ENCODE measurements around the gene ATP2C2. TPM values are rescaled to one million over a fixed set of nuclear protein-coding genes. Genes with fewer than 3 reads are reported as not detected.
A peak's percentile ranks its signal among the peaks of the same experiment; 100 is the strongest.

The ATP2C2 gene
- total RNA-seq, 2 experiments from 2014 or later = not detected

DNA sequence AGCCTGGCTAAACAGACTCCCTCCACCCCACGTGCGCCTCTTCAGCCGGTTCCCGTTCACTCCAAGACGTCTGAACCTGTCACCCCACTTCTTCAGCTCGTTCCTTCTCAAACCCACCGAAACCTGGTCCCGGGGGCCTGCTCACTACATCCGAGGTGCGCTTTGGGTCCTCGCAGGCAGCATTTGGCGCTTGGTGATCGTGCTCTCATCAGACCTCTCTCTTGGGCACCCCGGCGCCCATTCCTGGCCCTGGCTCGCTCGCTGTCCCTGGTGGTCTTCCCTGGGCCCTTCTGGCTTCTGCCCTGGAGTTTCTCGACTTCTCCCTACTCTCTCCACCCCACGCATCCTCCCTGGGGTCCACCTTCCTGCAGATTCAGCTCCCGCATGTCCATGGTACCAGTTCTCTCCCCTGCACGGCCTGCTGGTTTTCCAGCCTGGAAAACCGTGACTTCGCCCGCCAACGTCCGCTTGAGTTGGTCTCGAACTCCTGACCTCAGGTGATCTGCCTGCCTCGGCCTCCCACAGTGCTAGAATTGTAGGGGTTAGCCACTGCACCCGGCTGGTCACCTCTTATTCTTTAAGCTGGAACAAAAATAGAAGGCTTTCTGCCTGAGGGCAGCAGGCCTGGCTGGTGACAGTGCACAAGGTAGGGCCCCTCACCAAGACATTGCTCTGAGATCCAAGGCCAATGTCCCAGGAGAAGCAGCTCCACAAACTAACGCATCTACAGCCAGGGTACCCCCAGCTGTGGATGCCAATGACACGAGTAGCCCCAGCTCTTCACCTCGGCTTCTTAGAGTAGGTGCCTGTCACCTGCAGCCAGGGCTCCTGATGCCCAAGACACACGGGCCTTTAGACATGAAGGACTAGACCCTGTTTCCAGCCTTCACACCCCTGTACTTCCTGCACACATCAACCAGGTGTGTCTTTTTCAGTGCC is 137.2 kb downstream of the ATP2C2 start:
- ATAC-seq = no peak
- H3K9me3 Mint-ChIP-seq (ENCODE audit: insufficient read depth) = no peaks in the 10 kb centered on the region
- no peak for DNase-seq
- H3K4me1 Mint-ChIP-seq (ENCODE audit: low read depth) = peaks cover 62% of the 10 kb centered on the region
- peak overlapping the region; percentile 82 for H3K4me3 Mint-ChIP-seq
- H3K27ac Mint-ChIP-seq = peak overlapping the region; percentile 86
- H3K27me3 Mint-ChIP-seq (ENCODE audit: low read depth) = no peaks in the 10 kb centered on the region
- ChIA-PET POLR2A (interaction anchor here (0.6 to 1.8 kb wide), 10 partner anchors 11 to 244 kb away, joined by 3 to 9 read pairs (median 3); no protein-coding TSS in a partner anchor), CTCF (interaction anchor here (0.7 to 12.3 kb wide), 31 partner anchors 7 to 594 kb away, joined by 3 to 172 read pairs (median 5); partner anchors contain the start of gene TAF1C)
- peaks cover 30% of the 10 kb centered on the region for H3K36me3 Mint-ChIP-seq (ENCODE audit: low read depth)

GRCh38 chr16:84507011-84507982 is 139.0 kb downstream of the ATP2C2 start:
- Mint-ChIP-seq H3K27me3 (ENCODE audit: low read depth) (no peaks in the 10 kb centered on the region), H3K36me3 (ENCODE audit: low read depth) (peaks cover 39% of the 10 kb centered on the region), H3K4me1 (ENCODE audit: low read depth) (peaks cover 80% of the 10 kb centered on the region), H3K9me3 (ENCODE audit: insufficient read depth) (no peaks in the 10 kb centered on the region), H3K4me3 (peak overlapping the region; percentile 61), H3K27ac (peak overlapping the region; percentile 53)
- ATAC-seq = no peak
- DNase-seq = peak; percentile 53
- POLR2A ChIA-PET = interaction anchor here (1.0 to 1.8 kb wide), 4 partner anchors 11 to 111 kb away, joined by 3 to 9 read pairs (median 3); partner anchors contain the start of gene COTL1
- CTCF ChIA-PET = interaction anchor here (0.7 to 12.3 kb wide), 31 partner anchors 8 to 321 kb away, joined by 3 to 172 read pairs (median 6); partner anchors contain the start of genes KLHL36 and TAF1C

DNA sequence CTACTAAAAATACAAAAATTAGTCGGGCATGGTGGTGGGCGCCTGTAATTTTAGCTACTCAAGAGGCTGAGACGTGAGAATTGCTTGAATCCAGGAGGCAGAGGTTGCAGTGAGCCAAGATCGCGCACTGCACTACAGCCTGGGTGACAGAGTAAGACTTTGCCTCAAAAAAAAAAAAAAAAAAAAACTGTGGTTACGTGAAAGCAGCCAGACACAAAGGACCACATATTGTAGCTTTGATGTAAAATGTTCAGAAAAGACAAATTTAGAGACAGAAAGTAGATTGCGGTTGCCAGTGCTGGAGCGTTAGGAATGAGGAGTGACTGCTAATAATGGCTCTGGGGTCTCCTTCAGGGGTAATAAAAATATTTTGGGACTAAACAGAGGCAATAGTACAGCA is 140.2 kb downstream of the ATP2C2 start:
- peak; percentile 17 for ATAC-seq
- peak; percentile 58 for DNase-seq
- Mint-ChIP-seq H3K27me3 (ENCODE audit: low read depth) (no peaks in the 10 kb centered on the region), H3K27ac (peak overlapping the region; percentile 53), H3K9me3 (ENCODE audit: insufficient read depth) (no peaks in the 10 kb centered on the region), H3K4me3 (peak overlapping the region; percentile 24), H3K36me3 (ENCODE audit: low read depth) (peaks cover 42% of the 10 kb centered on the region), H3K4me1 (ENCODE audit: low read depth) (peaks cover 88% of the 10 kb centered on the region)
- ChIA-PET POLR2A (no interaction called here), CTCF (interaction anchor here (0.7 to 12.3 kb wide), 8 partner anchors 11 to 228 kb away, joined by 3 to 172 read pairs (median 14); partner anchors contain the start of gene KLHL36)

DNA sequence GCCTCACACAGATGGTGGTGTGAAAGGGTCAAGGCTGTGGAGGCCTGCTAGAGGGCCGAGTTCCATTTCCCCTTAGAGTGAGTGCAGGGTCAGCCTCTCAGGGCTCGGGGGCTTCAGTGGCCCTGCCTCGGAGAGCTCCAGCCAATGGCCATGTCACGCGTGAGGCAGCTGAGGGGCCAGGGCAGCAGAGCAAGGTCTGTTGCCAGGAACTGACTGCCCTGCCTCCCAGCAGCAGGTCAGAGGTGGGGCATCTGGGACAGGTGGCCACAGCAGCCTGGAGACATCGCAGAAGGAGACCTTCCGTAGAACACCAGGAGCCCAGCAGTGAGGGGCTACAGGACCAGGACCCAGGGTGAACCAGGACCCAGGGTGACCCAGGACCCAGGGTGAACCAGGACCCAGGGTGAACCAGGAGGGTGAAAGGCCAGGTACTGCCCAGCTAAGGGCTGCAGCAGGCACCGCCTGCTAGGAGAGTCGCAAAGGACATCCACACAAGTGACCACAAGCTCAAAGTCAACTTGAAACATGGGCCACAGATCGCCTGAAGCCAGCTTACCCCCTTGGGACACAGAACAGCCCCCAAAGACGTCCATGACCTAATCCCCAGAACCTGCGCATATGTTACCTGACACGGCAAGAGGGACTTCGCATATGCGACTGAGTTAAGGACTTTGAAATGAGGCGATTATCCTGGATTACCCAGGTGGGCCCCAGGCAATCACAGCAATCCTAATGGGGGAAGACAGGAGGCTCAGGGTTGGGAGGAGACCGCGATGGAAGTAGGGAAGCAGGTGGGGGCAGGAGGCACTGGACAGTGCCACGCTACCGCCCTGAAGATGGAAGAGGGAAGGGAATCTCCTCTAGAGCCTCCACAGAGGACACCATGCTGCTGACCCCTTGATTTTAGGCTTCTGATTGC is 141.0 kb downstream of the ATP2C2 start:
- no peak for DNase-seq
- Mint-ChIP-seq H3K27me3 (ENCODE audit: low read depth) (no peaks in the 10 kb centered on the region), H3K36me3 (ENCODE audit: low read depth) (peaks cover 46% of the 10 kb centered on the region), H3K4me1 (ENCODE audit: low read depth) (peaks cover 93% of the 10 kb centered on the region), H3K9me3 (ENCODE audit: insufficient read depth) (no peaks in the 10 kb centered on the region), H3K4me3 (no peak overlapping the region), H3K27ac (peak overlapping the region; percentile 18)
- ChIA-PET POLR2A (no interaction called here), CTCF (interaction anchor here (1.0 to 12.3 kb wide), 6 partner anchors 11 to 163 kb away, joined by 3 to 172 read pairs (median 34); no protein-coding TSS in a partner anchor)
- no peak for ATAC-seq

- peak overlapping the region; percentile 55 for H3K4me3 Mint-ChIP-seq
- CTCF ChIA-PET = interaction anchor here (0.7 to 12.3 kb wide), 31 partner anchors 9 to 279 kb away, joined by 3 to 172 read pairs (median 4); no protein-coding TSS in a partner anchor
Measured at GRCh38 chr16:84511180-84511800, 143.0 kb downstream of the ATP2C2 start.

GRCh38 chr16:84511831-84512230 is 143.5 kb downstream of the ATP2C2 start:
- ChIA-PET CTCF (interaction anchor here (0.7 to 12.3 kb wide), 11 partner anchors 16 to 227 kb away, joined by 3 to 172 read pairs (median 4); no protein-coding TSS in a partner anchor), POLR2A (interaction anchor here (0.8 to 1.9 kb wide), 6 partner anchors 38 to 111 kb away, joined by 3 to 8 read pairs (median 3); partner anchors contain the start of gene COTL1)
- DNase-seq = no peak
- Mint-ChIP-seq H3K27ac (peak overlapping the region; percentile 88), H3K36me3 (ENCODE audit: low read depth) (peaks cover 60% of the 10 kb centered on the region), H3K4me3 (no peak overlapping the region), H3K27me3 (ENCODE audit: low read depth) (no peaks in the 10 kb centered on the region), H3K4me1 (ENCODE audit: low read depth) (peaks cover 93% of the 10 kb centered on the region), H3K9me3 (ENCODE audit: insufficient read depth) (no peaks in the 10 kb centered on the region)
- ATAC-seq = no peak

More at GRCh38 chr16:84511180-84511800, 143.0 kb downstream of the ATP2C2 start:
- H3K27me3 Mint-ChIP-seq (ENCODE audit: low read depth) = no peaks in the 10 kb centered on the region
- H3K4me1 Mint-ChIP-seq (ENCODE audit: low read depth) = peaks cover 91% of the 10 kb centered on the region
- H3K36me3 Mint-ChIP-seq (ENCODE audit: low read depth) = peaks cover 55% of the 10 kb centered on the region
- no peaks in the 10 kb centered on the region for H3K9me3 Mint-ChIP-seq (ENCODE audit: insufficient read depth)
- peak; percentile 89 for DNase-seq
- ATAC-seq = no peak
- H3K27ac Mint-ChIP-seq = peak overlapping the region; percentile 88
- POLR2A ChIA-PET = interaction anchor here (0.6 to 1.9 kb wide), 7 partner anchors 22 to 111 kb away, joined by 3 to 8 read pairs (median 3); partner anchors contain the start of gene COTL1

- peaks cover 64% of the 10 kb centered on the region for H3K36me3 Mint-ChIP-seq (ENCODE audit: low read depth)
- H3K9me3 Mint-ChIP-seq (ENCODE audit: insufficient read depth) = no peaks in the 10 kb centered on the region
- peaks cover 92% of the 10 kb centered on the region for H3K4me1 Mint-ChIP-seq (ENCODE audit: low read depth)
- no peaks in the 10 kb centered on the region for H3K27me3 Mint-ChIP-seq (ENCODE audit: low read depth)
- peak overlapping the region; percentile 16 for H3K4me3 Mint-ChIP-seq
- no peak for ATAC-seq
- POLR2A ChIA-PET = interaction anchor here (0.8 to 3.0 kb wide), 2 partner anchors 36 to 94 kb away, joined by 5 to 14 read pairs; no protein-coding TSS in a partner anchor
- H3K27ac Mint-ChIP-seq = peak overlapping the region; percentile 98
- DNase-seq = no peak
- CTCF ChIA-PET = interaction anchor here (1.3 to 12.3 kb wide), 6 partner anchors 38 to 213 kb away, joined by 3 to 172 read pairs (median 5); partner anchors contain the start of gene COTL1
Measured at GRCh38 chr16:84513123-84513522, 144.8 kb downstream of the ATP2C2 start.

- DNase-seq (no peak), ATAC-seq (no peak)
- ChIA-PET CTCF (interaction anchor here (0.6 to 12.3 kb wide), 11 partner anchors 10 to 213 kb away, joined by 3 to 172 read pairs (median 4); partner anchors contain the start of gene COTL1), POLR2A (interaction anchor here (0.6 to 3.0 kb wide), 10 partner anchors 12 to 109 kb away, joined by 3 to 26 read pairs (median 6); no protein-coding TSS in a partner anchor)
- Mint-ChIP-seq H3K4me1 (ENCODE audit: low read depth) (peaks cover 90% of the 10 kb centered on the region), H3K9me3 (ENCODE audit: insufficient read depth) (no peaks in the 10 kb centered on the region), H3K36me3 (ENCODE audit: low read depth) (peaks cover 62% of the 10 kb centered on the region), H3K27ac (peak overlapping the region; percentile 98), H3K4me3 (peak overlapping the region; percentile 67), H3K27me3 (ENCODE audit: low read depth) (no peaks in the 10 kb centered on the region)
Measured at GRCh38 chr16:84513666-84514065, 145.3 kb downstream of the ATP2C2 start.
